ENCODE data around the gene SLC35B2. TPM values are rescaled to one million over a fixed set of nuclear protein-coding genes. Genes with fewer than 3 reads are reported as not detected.
A peak's percentile ranks its signal among the peaks of the same experiment; 100 is the strongest.

The SLC35B2 gene
- total RNA-seq, 2 donors from 2014 or later, result 44.5 to 59.9 TPM

- WGBS, result 90% methylated on average over 6 of the region's 6 CpGs
Observed at GRCh38 chr6:44271406-44271723, 14.0 kb upstream of the SLC35B2 start.

GRCh38 chr6:44270526-44271405 is 13.4 kb upstream of the SLC35B2 start:
- peaks cover 5% of the 10 kb centered on the region for H3K27me3 ChIP-seq (replicated peaks; ENCODE audit: insufficient read depth)
- no peaks in the 10 kb centered on the region for H3K4me1 ChIP-seq (replicated peaks)
- H3K4me3 ChIP-seq, result peak overlapping the region; percentile 29 to 45
- TF ChIP-seq CTCF (IDR thresholded peaks at IDR 0.05) (no peak), POLR2A (IDR thresholded peaks at IDR 0.05) (no peak), POLR2AphosphoS5 (IDR thresholded peaks at IDR 0.05) (no peak)
- intact Hi-C loops (cut with DNase I), result no loop called here
- 4% methylated on average over 37 of the region's 90 CpGs for WGBS
- H3K36me3 ChIP-seq, result no peaks in the 10 kb centered on the region
- no peak overlapping the region for H3K27ac ChIP-seq
- no peak for DNase-seq (ENCODE audit: low spot score)
- no peaks in the 10 kb centered on the region for H3K9me3 ChIP-seq

More at GRCh38 chr6:44271406-44271723, 14.0 kb upstream of the SLC35B2 start:
- no peak overlapping the region for H3K4me3 ChIP-seq
- peaks cover 5% of the 10 kb centered on the region for H3K27me3 ChIP-seq (replicated peaks; ENCODE audit: insufficient read depth)
- intact Hi-C loops (cut with DNase I), result no loop called here
- no peaks in the 10 kb centered on the region for H3K9me3 ChIP-seq
- H3K4me1 ChIP-seq (replicated peaks), result no peaks in the 10 kb centered on the region
- no peaks in the 10 kb centered on the region for H3K36me3 ChIP-seq
- no peak overlapping the region for H3K27ac ChIP-seq
- no peak for DNase-seq (ENCODE audit: low spot score)
- TF ChIP-seq POLR2A (IDR thresholded peaks at IDR 0.05), result no peak
- no peak for TF ChIP-seq CTCF (IDR thresholded peaks at IDR 0.05)
- TF ChIP-seq POLR2AphosphoS5 (IDR thresholded peaks at IDR 0.05), result no peak

GRCh38 chr6:44269921-44270525 is 12.7 kb upstream of the SLC35B2 start, which contains the start of gene TMEM151B:
TSS of gene TMEM151B (plus strand) at chr6:44270450. CDS start at chr6:44270743, 293 bp downstream.
- Histone ChIP-seq H3K27ac (no peak within 1 kb of the TSS), H3K4me3 (peak within 1 kb of the TSS; percentile 29 to 45), H3K9me3 (no peaks in the 10 kb centered on the region), H3K36me3 (no peaks in the 10 kb centered on the region), H3K4me1 (replicated peaks) (no peaks in the 10 kb centered on the region), H3K27me3 (replicated peaks; ENCODE audit: insufficient read depth) (no peaks in the 10 kb centered on the region)
- TF ChIP-seq POLR2A (IDR thresholded peaks at IDR 0.05) (no peak), POLR2AphosphoS5 (IDR thresholded peaks at IDR 0.05) (no peak), CTCF (IDR thresholded peaks at IDR 0.05) (no peak)
- 13% methylated on average over 27 of the region's 29 CpGs for WGBS
- intact Hi-C loops (cut with DNase I), result loop anchor here (2.0 to 5.0 kb wide), 2 partner anchors 37 to 69 kb away; no protein-coding TSS in a partner anchor
- no peak for DNase-seq (ENCODE audit: low spot score)

GRCh38 chr6:44269178-44269920 is 12.0 kb upstream of the SLC35B2 start:
- 81% methylated on average over 1 of the region's 1 CpG for WGBS

More at GRCh38 chr6:44269178-44269920, 12.0 kb upstream of the SLC35B2 start:
- DNase-seq (ENCODE audit: low spot score), result no peak
- no peak overlapping the region for H3K27ac ChIP-seq
- H3K4me3 ChIP-seq, result no peak overlapping the region
- TF ChIP-seq CTCF (IDR thresholded peaks at IDR 0.05), result no peak
- no peak for TF ChIP-seq POLR2A (IDR thresholded peaks at IDR 0.05)
- TF ChIP-seq POLR2AphosphoS5 (IDR thresholded peaks at IDR 0.05), result no peak
- H3K4me1 ChIP-seq (replicated peaks), result peaks cover under 1% of the 10 kb centered on the region
- intact Hi-C loops (cut with DNase I), result loop anchor here (2.0 to 5.0 kb wide), 2 partner anchors 38 to 69 kb away; no protein-coding TSS in a partner anchor
- H3K36me3 ChIP-seq, result no peaks in the 10 kb centered on the region
- no peaks in the 10 kb centered on the region for H3K27me3 ChIP-seq (replicated peaks; ENCODE audit: insufficient read depth)
- H3K9me3 ChIP-seq, result no peaks in the 10 kb centered on the region
